ENCODE measurements around the gene RAB3GAP2.
"Not testable (repeated sequence)": the region's sequence is repeated elsewhere in the genome, so short reads cannot be mapped to it uniquely, and the experiment has no call there.

RAB3GAP2 gene

DNA sequence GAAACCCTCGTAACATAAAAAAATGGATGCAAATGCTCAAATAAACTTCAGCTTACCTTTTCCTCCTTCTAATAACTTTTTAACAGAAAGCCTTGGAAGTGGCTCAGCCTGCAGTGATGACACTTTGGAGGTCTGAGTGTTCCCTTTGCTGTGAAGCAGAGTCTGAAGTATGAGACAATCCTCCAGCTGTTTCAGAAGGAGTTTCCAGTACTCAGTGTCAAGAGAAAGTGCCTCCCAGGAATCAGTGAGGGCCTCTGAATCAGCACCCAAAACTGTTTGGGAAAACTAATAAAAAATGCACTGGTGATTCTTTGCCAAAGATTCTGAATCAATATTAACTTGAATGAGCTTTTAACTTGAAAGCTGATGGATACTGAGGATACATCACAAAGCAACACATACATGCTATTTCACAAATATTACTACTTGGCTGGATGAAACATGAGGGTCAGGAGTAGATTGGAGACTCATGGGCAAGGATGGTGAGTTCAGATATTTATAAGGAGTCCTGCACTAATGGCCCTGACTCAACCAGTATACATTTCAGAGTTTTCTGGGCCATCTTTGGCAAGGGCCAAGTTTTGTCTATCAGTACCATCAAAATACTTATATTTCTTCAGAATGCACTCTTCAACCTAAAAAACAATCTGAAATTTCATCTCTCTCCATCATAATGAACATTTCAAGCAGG lies 101.3 kb downstream of the RAB3GAP2 start:
- no peak overlapping the region for H3K4me3 ChIP-seq (ENCODE audit: low read depth, low read length)
- peaks cover 48% of the 10 kb centered on the region for H3K36me3 ChIP-seq
- H3K27me3 ChIP-seq = no peaks in the 10 kb centered on the region
- no peak for DNase-seq
- H3K4me1 ChIP-seq = no peaks in the 10 kb centered on the region
- TF ChIP-seq, protein P1, sequence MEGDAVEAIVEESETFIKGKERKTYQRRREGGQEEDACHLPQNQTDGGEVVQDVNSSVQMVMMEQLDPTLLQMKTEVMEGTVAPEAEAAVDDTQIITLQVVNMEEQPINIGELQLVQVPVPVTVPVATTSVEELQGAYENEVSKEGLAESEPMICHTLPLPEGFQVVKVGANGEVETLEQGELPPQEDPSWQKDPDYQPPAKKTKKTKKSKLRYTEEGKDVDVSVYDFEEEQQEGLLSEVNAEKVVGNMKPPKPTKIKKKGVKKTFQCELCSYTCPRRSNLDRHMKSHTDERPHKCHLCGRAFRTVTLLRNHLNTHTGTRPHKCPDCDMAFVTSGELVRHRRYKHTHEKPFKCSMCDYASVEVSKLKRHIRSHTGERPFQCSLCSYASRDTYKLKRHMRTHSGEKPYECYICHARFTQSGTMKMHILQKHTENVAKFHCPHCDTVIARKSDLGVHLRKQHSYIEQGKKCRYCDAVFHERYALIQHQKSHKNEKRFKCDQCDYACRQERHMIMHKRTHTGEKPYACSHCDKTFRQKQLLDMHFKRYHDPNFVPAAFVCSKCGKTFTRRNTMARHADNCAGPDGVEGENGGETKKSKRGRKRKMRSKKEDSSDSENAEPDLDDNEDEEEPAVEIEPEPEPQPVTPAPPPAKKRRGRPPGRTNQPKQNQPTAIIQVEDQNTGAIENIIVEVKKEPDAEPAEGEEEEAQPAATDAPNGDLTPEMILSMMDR (IDR thresholded peaks at IDR 0.05; ENCODE audit: low read depth, low read length) = no peak
- H3K9me3 ChIP-seq = no peaks in the 10 kb centered on the region

DNA sequence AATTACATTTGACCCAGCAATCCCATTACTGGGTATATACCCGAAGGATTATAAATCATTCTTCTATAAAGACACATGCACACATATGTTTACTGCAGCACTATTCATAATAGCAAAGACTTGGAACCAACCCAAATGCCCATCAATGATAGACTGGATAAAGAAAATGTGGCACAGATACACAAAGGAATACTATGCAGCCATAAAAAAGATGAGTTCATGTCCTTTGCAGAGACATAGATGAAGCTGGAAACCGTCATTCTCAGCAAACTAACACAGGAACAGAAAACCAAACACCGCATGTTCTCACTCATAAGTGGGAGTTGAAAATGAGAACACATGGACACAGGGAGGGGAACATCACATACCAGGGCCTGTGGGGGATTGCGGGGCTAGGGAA lies 102.4 kb downstream of the RAB3GAP2 start:
- H3K4me1 ChIP-seq; H3K4me3 ChIP-seq (ENCODE audit: low read depth, low read length); DNase-seq; H3K9me3 ChIP-seq; H3K27me3 ChIP-seq: not testable (repeated sequence)
- peaks cover 55% of the 10 kb centered on the region for H3K36me3 ChIP-seq

DNA sequence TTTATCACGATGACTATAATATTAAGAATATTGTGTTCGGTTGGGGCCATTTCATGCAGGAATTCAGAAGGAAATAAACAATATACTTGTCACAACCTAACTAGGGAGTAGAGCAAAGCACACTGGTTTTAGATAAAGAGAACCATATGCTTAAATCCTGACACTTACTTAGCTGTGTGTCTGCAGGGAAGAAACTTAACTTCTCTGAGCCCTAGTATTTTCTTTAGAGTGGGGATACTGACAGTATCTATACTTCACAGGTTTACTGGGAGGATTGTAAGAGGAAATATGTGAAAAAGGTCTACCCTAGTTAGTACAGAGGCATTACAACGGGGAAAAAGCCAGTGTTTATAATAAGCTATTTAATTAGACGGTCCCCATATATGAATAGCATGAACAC lies 105.4 kb downstream of the RAB3GAP2 start:
- H3K4me1 ChIP-seq = peaks cover 3% of the 10 kb centered on the region; the same call in 1 of the 2 replicates
- DNase-seq = no peak
- H3K9me3 ChIP-seq = no peaks in the 10 kb centered on the region
- peaks cover 55% of the 10 kb centered on the region for H3K36me3 ChIP-seq
- H3K4me3 ChIP-seq (ENCODE audit: low read depth, low read length) = no peak overlapping the region
- TF ChIP-seq, protein P1 (IDR thresholded peaks at IDR 0.05; ENCODE audit: low read depth, low read length) = no peak
- H3K27me3 ChIP-seq = no peaks in the 10 kb centered on the region

DNA sequence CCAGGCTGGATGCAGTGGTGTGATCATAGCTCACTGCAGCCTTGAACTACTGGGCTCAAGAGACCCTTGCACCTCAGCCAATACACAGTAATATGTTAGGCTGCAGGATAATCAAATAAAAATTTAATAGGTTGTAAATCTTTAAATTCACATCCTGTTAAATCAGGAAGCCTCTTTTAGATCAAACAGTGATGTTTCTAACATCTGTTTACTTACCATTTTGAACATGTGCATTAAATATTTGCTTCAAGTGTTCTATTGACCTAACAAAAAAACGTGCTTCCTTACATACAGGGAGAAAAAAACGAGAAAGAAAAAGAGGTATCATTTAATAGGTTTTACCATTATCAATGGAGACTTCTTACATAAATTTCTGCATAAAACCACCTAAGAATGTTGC lies 107.7 kb downstream of the RAB3GAP2 start:
- H3K4me3 ChIP-seq (ENCODE audit: low read depth, low read length) = no peak overlapping the region
- no peak for DNase-seq
- H3K36me3 ChIP-seq = peaks cover 49% of the 10 kb centered on the region
- H3K4me1 ChIP-seq = peaks cover 3% of the 10 kb centered on the region; the same call in 1 of the 2 replicates
- H3K9me3 ChIP-seq = no peaks in the 10 kb centered on the region
- TF ChIP-seq, protein P1 (IDR thresholded peaks at IDR 0.05; ENCODE audit: low read depth, low read length) = no peak
- H3K27me3 ChIP-seq = no peaks in the 10 kb centered on the region

DNA sequence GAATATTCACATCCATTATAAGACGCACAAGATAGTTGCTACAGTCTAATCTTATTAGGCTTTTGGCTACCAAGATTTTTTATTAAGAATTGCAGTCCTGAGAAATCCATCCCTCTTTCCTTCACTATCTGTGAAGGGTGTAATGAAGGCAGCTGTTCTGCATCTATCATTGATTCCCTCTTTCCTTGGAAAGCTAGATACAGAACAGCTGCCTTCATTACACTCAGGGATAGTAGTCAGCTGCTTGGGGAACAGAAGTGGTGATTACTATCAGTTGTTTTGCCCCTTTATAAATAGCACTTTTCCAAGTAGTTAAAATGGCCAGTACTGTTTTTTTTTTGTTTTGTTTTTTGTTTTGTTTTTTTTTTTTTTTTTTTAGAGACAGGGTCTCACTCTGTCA lies 108.1 kb downstream of the RAB3GAP2 start:
- no peak overlapping the region for H3K4me3 ChIP-seq (ENCODE audit: low read depth, low read length)
- H3K9me3 ChIP-seq = no peaks in the 10 kb centered on the region
- peaks cover 45% of the 10 kb centered on the region for H3K36me3 ChIP-seq
- no peak for DNase-seq
- H3K27me3 ChIP-seq = no peaks in the 10 kb centered on the region
- H3K4me1 ChIP-seq = peaks cover 3% of the 10 kb centered on the region; the same call in 1 of the 2 replicates
- TF ChIP-seq, protein P1 (IDR thresholded peaks at IDR 0.05; ENCODE audit: low read depth, low read length) = no peak

DNA sequence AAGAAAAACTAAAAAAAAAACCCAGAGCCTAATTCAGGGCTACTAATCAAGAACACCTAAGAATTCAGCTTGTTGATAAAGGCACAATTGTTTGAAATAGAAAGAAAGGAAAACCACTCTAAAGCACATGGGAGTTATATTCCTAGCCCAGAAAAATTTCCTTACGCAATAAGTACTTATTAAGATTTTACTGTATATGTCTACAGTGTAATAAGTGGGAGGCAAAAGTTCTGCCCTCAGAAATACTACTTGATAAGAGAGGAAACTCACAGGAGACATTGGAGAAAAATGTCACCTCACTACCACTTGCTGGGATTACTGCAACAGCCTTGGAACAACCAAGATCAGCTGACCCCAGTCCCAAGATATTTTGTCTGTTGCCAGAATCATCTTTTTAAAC lies 112.2 kb downstream of the RAB3GAP2 start:
- DNase-seq = no peak
- H3K36me3 ChIP-seq = peaks cover 42% of the 10 kb centered on the region
- peaks cover 3% of the 10 kb centered on the region; the same call in 1 of the 2 replicates for H3K4me1 ChIP-seq
- no peaks in the 10 kb centered on the region for H3K9me3 ChIP-seq
- TF ChIP-seq, protein P1 (IDR thresholded peaks at IDR 0.05; ENCODE audit: low read depth, low read length) = no peak
- H3K27me3 ChIP-seq = no peaks in the 10 kb centered on the region
- no peak overlapping the region for H3K4me3 ChIP-seq (ENCODE audit: low read depth, low read length)

Data from BE2C (cell line).